Neural progenitor cell (in vitro differentiated cells): ENCODE results near the gene TRIM66.

Experiments used
- EZH2 ChIP-seq: fragments of 200-600 bp; sonication (generic); IDR thresholded peaks from 2 replicates; pipeline ENCODE4 v1.6.1; 2017; ENCODE audit warnings: antibody characterized with exemption, mild to moderate bottlenecking, moderate library complexity
- TF ChIP-seq, protein P1 (sequence below): fragments of 200-600 bp; sonication (generic); IDR thresholded peaks from 2 replicates; pipeline ENCODE4 v1.5.1; 2017; ENCODE audit warnings: antibody characterized with exemption, mild to moderate bottlenecking

DNA sequence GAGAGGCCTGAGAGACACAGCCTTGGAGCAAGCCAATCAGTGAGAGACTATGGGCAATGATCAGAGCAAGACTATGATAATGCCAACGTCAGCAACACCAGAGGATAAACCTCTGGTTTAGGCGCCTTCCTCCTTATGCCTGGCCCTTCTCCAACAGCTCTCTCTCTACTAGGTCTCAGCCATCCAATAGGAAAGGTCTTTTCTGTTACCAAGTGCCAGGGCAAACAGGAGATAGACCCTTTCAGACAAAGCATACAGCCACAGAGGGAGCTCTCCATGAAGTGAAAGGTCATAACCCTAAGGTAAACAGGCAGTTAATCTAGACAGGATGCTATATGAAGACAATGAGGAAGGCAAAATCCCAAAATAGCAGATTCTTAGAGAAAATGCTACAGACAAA is 98.0 kb downstream of the TRIM66 start:
- TF ChIP-seq, protein P1, sequence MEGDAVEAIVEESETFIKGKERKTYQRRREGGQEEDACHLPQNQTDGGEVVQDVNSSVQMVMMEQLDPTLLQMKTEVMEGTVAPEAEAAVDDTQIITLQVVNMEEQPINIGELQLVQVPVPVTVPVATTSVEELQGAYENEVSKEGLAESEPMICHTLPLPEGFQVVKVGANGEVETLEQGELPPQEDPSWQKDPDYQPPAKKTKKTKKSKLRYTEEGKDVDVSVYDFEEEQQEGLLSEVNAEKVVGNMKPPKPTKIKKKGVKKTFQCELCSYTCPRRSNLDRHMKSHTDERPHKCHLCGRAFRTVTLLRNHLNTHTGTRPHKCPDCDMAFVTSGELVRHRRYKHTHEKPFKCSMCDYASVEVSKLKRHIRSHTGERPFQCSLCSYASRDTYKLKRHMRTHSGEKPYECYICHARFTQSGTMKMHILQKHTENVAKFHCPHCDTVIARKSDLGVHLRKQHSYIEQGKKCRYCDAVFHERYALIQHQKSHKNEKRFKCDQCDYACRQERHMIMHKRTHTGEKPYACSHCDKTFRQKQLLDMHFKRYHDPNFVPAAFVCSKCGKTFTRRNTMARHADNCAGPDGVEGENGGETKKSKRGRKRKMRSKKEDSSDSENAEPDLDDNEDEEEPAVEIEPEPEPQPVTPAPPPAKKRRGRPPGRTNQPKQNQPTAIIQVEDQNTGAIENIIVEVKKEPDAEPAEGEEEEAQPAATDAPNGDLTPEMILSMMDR: no peak
- no peak for TF ChIP-seq EZH2
